DOHH2 (cell line): Measurements from ENCODE around the gene SHISA3.

Experiments used
- EZH2phosphoT487 ChIP-seq: fragments of 200-600 bp; sonication (generic); IDR thresholded peaks from 2 replicates; pipeline ENCODE4 v1.6.1; 2017; ENCODE audit warnings: borderline replicate concordance, mild to moderate bottlenecking, antibody characterized with exemption, low read length, moderate library complexity, mixed read lengths
- TF ChIP-seq, protein P1 (sequence below): fragments of 200-600 bp; sonication (generic); IDR thresholded peaks from one replicate; pipeline ENCODE4 v1.5.1; 2014; ENCODE audit warnings: antibody characterized with exemption, mild to moderate bottlenecking, low read depth, low read length; ENCODE audit not compliant: poor library complexity, severe bottlenecking

DNA sequence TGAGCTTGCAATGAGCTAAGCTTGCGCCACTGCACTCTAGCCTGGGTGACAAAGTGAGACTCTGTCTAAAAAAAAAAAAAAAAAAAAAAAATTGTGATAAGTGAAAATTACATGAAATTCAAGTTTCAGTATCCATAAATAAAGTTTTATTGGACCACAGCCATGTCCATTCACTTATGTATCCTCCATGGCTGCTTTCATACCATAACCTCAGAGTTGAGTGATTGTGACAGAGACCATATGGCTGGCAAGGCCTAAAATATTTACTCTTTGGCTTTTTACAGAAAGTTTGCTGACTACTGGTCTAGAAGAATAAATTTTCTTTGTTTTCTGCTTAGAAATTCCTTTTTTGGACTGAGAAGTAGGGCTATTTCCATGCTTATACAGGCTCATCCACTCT, 11.8 kb upstream of the SHISA3 start:
- TF ChIP-seq, protein P1, sequence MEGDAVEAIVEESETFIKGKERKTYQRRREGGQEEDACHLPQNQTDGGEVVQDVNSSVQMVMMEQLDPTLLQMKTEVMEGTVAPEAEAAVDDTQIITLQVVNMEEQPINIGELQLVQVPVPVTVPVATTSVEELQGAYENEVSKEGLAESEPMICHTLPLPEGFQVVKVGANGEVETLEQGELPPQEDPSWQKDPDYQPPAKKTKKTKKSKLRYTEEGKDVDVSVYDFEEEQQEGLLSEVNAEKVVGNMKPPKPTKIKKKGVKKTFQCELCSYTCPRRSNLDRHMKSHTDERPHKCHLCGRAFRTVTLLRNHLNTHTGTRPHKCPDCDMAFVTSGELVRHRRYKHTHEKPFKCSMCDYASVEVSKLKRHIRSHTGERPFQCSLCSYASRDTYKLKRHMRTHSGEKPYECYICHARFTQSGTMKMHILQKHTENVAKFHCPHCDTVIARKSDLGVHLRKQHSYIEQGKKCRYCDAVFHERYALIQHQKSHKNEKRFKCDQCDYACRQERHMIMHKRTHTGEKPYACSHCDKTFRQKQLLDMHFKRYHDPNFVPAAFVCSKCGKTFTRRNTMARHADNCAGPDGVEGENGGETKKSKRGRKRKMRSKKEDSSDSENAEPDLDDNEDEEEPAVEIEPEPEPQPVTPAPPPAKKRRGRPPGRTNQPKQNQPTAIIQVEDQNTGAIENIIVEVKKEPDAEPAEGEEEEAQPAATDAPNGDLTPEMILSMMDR = no peak
- TF ChIP-seq EZH2phosphoT487 = no peak
